GM06990 (cell line): ENCODE results near the gene C1orf53.

Experiments
- DNase-seq: peaks from one replicate; pipeline ENCODE4 v3.0.0-alpha.2; 2011; ENCODE audit not compliant: insufficient read length; ENCODE audit errors: extremely low read depth
- H3K27me3 ChIP-seq: replicated peaks from 2 replicates; pipeline ENCODE4 v1.6.0; 2011; ENCODE audit warnings: low read length; ENCODE audit not compliant: control insufficient read depth, insufficient read depth
- H3K36me3 ChIP-seq: 2 replicates; pipeline ENCODE4 v1.5.1; 2011; ENCODE audit warnings: low read length; ENCODE audit not compliant: control insufficient read depth, insufficient read depth
- H3K4me3 ChIP-seq: replicated peaks from 2 replicates; pipeline ENCODE4 v1.5.1; 2011; ENCODE audit warnings: low read depth, mild to moderate bottlenecking, control low read depth, low read length
- CTCF ChIP-seq: IDR thresholded peaks from 2 replicates; pipeline ENCODE4 v1.5.1; 2011; ENCODE audit warnings: low read length, control low read depth, mild to moderate bottlenecking, inconsistent platforms; ENCODE audit not compliant: insufficient read depth, poor library complexity, severe bottlenecking

C1orf53 gene

GRCh38 chr1:197954718-197955418 lies 52.4 kb downstream of the C1orf53 start:
- no peak for DNase-seq
- Histone ChIP-seq H3K36me3 (no peaks in the 10 kb centered on the region), H3K4me3 (no peak overlapping the region), H3K27me3 (no peaks in the 10 kb centered on the region)
- TF ChIP-seq CTCF = no peak

- H3K36me3 ChIP-seq = no peaks in the 10 kb centered on the region
- TF ChIP-seq CTCF = no peak
- H3K27me3 ChIP-seq = no peaks in the 10 kb centered on the region
- DNase-seq = no peak
- no peak overlapping the region for H3K4me3 ChIP-seq
Observed at GRCh38 chr1:197955486-197956394, 53.3 kb downstream of the C1orf53 start.
